ENCODE data around the gene NEK1. TPM values are rescaled to one million over a fixed set of nuclear protein-coding genes. Genes with fewer than 3 reads are reported as not detected.

NEK1 gene
- total and polyA plus RNA-seq, 2 donors (not counting 1 experiment from before 2014, with no cell fraction given), result 3.3 to 21.4 TPM

- H3K79me2 ChIP-seq (ENCODE audit: control insufficient read depth, insufficient read depth, low read length), result peaks cover 43% of the 10 kb centered on the region
- intact Hi-C loops (cut with micrococcal nuclease), result no loop called here
Observed at GRCh38 chr4:169652535-169652934, 40.2 kb upstream of the NEK1 start.

More at GRCh38 chr4:169652535-169652934, 40.2 kb upstream of the NEK1 start:
- no peaks in the 10 kb centered on the region for H3K4me1 ChIP-seq (ENCODE audit: control insufficient read depth in 2 of 2, insufficient read depth in 2 of 2, low read length in 2 of 2)
- peaks cover 0 to 7% of the 10 kb centered on the region in 2 experiments for H3K36me3 ChIP-seq (replicated peaks in 1 of 2; ENCODE audit: control extremely low read depth in 1 of 2, control insufficient read depth in 1 of 2, extremely low read depth in 1 of 2, insufficient read depth in 2 of 2, low read length in 1 of 2)
- no peak overlapping the region for H3K9ac ChIP-seq (ENCODE audit: low read length)
- Mint-ChIP-seq H3K4me3 (no peak overlapping the region), H3K9me3 (ENCODE audit: insufficient read depth) (no peaks in the 10 kb centered on the region), H3K27ac (no peak overlapping the region), H3K27me3 (no peaks in the 10 kb centered on the region), H3K4me1 (peaks cover 4% of the 10 kb centered on the region)
- H3K4me3 ChIP-seq (ENCODE audit: control extremely low read depth in 1 of 5, extremely low read depth in 1 of 5, insufficient read depth in 1 of 5, low read depth in 2 of 5, low read length in 4 of 5), result no peak overlapping the region
- H3K9me3 ChIP-seq (ENCODE audit: control extremely low read depth in 1 of 3, control insufficient read depth in 2 of 3, insufficient read depth in 1 of 3, low read length in 2 of 3), result no peaks in the 10 kb centered on the region
- no peak overlapping the region for H2AFZ ChIP-seq (ENCODE audit: insufficient read depth, low read depth, low read length, poor library complexity, severe bottlenecking)
- H4K20me1 ChIP-seq (ENCODE audit: control insufficient read depth, insufficient read depth, low read length, poor library complexity, severe bottlenecking), result no peaks in the 10 kb centered on the region
- no peak overlapping the region for H3K27ac ChIP-seq (ENCODE audit: low read length in 2 of 2)
- TF ChIP-seq EZH2 (IDR thresholded peaks at IDR 0.05; ENCODE audit: borderline replicate concordance, insufficient read depth, low read depth, low read length, poor library complexity, severe bottlenecking) (no peak), CTCF (IDR thresholded peaks at IDR 0.05) (no peak)
- no peak for DNase-seq
- CTCF ChIA-PET, result no interaction called here
- no peak for ATAC-seq (ENCODE audit: low read depth)
- H3K27me3 ChIP-seq (replicated peaks in 1 of 4; ENCODE audit: control extremely low read depth in 1 of 4, control insufficient read depth in 3 of 4, insufficient read depth in 4 of 4, low read length in 3 of 4), result no peaks in the 10 kb centered on the region
- POLR2A ChIA-PET, result no interaction called here
- H3K4me2 ChIP-seq (replicated peaks; ENCODE audit: low read depth, low read length, poor library complexity, severe bottlenecking), result no peak overlapping the region

Measured in B cell (primary cell).